ENCODE measurements around the gene KIF6. TPM values are rescaled to one million over a fixed set of nuclear protein-coding genes. Genes with fewer than 3 reads are reported as not detected.

The KIF6 gene
- total and polyA plus RNA-seq, 5 donors, result 0.25 to 1.4 (median 0.43) TPM

DNA sequence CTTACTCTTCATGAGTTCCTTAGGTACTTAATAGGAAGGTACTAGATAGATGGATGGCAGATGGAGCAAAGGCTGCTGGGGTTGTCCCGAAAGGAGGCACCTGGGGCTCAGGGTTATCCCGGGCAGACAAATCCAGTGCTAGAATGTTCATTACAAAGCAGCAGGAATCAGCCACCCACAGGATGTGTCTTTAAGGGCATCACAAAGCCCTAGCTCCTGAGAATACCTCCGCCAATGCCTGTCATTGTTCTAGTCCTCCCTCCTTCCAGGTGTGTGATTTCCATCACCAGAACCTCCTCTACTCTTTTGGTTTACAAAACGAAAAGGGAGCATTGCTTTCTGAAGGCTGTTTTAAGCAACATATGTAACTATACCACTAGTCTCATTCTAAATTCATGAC lies 138.1 kb downstream of the KIF6 start:
- no peaks in the 10 kb centered on the region for H3K4me1 ChIP-seq (ENCODE audit: control insufficient read depth, insufficient read depth, low read length)
- 86% methylated on average over 4 of the region's 4 CpGs for WGBS
- no peaks in the 10 kb centered on the region for H3K27me3 ChIP-seq (ENCODE audit: control insufficient read depth, insufficient read depth)
- ATAC-seq, result no peak
- intact Hi-C loops (cut with DNase I), result no loop called here
- no peak for DNase-seq
- no peak overlapping the region for H3K4me3 ChIP-seq (ENCODE audit: low read length)
- no peaks in the 10 kb centered on the region for H3K9me3 ChIP-seq (ENCODE audit: control insufficient read depth, low read length)
- no peak overlapping the region for H3K27ac ChIP-seq (ENCODE audit: low read length)

DNA sequence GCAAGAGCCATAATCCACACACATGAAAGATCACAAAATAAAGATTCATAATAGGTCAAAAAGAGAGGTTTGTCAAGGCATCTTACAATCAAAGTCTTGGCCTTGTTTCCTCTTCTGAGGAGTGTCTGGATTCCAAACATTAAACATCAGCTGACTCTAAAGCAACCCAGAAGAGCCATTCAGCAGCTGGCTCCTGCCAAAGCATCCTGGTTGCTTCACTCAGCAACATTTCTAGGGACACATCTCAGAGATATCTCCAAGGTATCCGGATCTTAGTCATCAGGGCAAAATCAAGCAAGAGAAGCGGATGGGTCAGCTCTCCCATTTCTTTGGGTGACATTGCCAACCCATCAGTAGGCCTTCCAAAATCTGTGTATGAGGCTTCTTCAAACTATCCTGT lies 139.6 kb downstream of the KIF6 start:
- Histone ChIP-seq H3K27me3 (ENCODE audit: control insufficient read depth, insufficient read depth) (no peaks in the 10 kb centered on the region), H3K9me3 (ENCODE audit: control insufficient read depth, low read length) (no peaks in the 10 kb centered on the region), H3K4me1 (ENCODE audit: control insufficient read depth, insufficient read depth, low read length) (no peaks in the 10 kb centered on the region), H3K4me3 (ENCODE audit: low read length) (no peak overlapping the region), H3K27ac (ENCODE audit: low read length) (no peak overlapping the region)
- ATAC-seq (no peak), DNase-seq (no peak)
- WGBS, result 81% methylated on average over 2 of the region's 2 CpGs
- intact Hi-C loops (cut with DNase I), result no loop called here

DNA sequence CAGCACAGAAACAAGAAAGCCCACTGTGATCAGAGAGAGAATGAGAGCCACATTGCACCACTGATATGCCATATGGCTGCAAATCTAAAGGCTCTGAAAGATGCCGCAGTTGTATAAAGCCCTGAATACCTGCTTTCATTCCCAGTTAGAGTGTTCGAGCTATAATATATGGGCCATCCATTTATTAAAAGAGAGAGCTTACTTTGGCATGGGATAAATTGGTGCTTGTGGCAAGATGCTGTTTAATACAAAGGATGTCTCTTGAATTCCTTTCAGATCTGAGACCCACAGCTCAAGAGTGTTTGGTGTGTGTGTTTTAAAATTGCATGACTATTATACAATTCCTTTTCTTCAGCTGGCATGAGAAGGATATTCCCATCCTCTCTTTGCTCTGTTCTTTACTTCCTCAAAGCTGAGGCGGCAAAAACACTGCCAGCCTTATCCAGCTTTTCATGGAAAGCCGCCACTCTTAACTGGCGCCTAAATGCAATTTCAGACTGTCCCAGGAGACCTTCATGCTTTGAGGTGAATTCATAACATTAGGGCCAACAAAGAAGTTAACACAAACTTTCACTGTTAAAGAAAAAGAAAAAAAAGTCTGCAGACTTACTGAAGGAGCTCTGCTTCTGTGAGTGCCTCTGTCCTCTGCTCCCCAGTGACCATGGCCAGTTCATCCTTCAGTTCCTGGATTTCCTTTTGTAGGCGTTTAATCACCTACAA lies 147.6 kb downstream of the KIF6 start:
- H3K27me3 ChIP-seq (ENCODE audit: control insufficient read depth, insufficient read depth), result no peaks in the 10 kb centered on the region
- no peak overlapping the region for H3K27ac ChIP-seq (ENCODE audit: low read length)
- ATAC-seq (no peak), DNase-seq (no peak)
- no peaks in the 10 kb centered on the region for H3K4me1 ChIP-seq (ENCODE audit: control insufficient read depth, insufficient read depth, low read length)
- intact Hi-C loops (cut with DNase I), result no loop called here
- WGBS, result 65% methylated on average over 6 of the region's 6 CpGs
- no peaks in the 10 kb centered on the region for H3K9me3 ChIP-seq (ENCODE audit: control insufficient read depth, low read length)
- H3K4me3 ChIP-seq (ENCODE audit: low read length), result no peak overlapping the region

DNA sequence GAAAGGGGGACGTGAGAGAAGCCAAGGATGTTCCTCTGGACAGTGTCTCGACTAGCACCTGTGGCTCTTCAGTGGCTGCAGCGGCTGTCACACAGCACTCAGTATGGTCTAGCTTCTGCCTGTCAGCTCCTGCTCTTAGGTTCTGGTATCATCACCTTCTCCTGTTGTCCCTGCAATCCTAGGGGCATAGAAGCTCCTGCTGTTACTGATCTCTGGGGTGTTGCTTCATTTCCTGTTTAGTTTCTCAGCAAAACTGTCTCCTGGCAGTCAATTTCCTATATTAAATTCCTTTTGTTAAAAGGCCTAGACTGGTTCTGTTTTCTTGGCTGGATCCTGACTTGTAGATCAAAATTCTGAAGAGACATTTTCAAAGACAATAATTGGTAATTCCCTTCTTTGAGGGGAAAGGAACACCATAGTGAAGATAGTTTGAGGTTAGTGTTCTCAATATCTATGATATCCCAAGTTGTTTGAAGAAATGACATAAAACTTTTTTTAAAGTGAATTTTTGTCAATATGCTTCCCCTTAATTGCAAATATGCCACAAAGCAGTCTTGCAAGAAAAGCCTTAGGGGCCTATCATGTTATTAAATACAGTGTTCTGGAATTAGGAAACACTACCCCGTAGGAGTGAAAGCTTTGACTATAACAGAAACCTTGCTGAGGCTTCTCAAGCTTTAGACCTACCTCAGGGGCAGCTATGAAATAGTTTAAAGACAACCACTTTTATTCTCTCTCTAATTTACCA lies 148.5 kb downstream of the KIF6 start:
- no peak overlapping the region for H3K27ac ChIP-seq (ENCODE audit: low read length)
- intact Hi-C loops (cut with DNase I), result no loop called here
- H3K27me3 ChIP-seq (ENCODE audit: control insufficient read depth, insufficient read depth), result no peaks in the 10 kb centered on the region
- ATAC-seq (no peak), DNase-seq (no peak)
- H3K4me3 ChIP-seq (ENCODE audit: low read length), result no peak overlapping the region
- no peaks in the 10 kb centered on the region for H3K4me1 ChIP-seq (ENCODE audit: control insufficient read depth, insufficient read depth, low read length)
- H3K9me3 ChIP-seq (ENCODE audit: control insufficient read depth, low read length), result no peaks in the 10 kb centered on the region
- WGBS, result 74% methylated on average over 4 of the region's 4 CpGs

DNA sequence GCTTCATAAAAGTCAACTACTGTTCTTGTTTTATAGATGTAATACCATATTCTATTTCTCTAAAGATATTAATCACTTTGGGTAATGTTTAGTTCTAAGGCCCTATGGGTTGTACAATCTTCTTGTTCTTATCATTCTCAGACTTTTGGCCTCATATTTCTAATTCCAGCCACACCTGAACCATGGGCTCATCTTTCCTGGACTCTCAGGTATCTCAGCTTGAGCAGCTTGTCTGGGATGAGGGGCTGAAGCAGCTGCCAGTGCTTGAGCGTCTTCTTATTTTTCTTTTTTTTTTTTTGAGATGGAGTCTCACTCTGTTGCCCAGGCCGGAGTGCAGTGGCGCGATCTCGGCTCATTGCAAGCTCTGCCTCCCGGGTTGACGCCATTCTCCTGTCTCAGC lies 150.2 kb downstream of the KIF6 start:
- DNase-seq (no peak), ATAC-seq (no peak)
- Histone ChIP-seq H3K27me3 (ENCODE audit: control insufficient read depth, insufficient read depth) (no peaks in the 10 kb centered on the region), H3K9me3 (ENCODE audit: control insufficient read depth, low read length) (no peaks in the 10 kb centered on the region), H3K4me3 (ENCODE audit: low read length) (no peak overlapping the region), H3K4me1 (ENCODE audit: control insufficient read depth, insufficient read depth, low read length) (no peaks in the 10 kb centered on the region), H3K27ac (ENCODE audit: low read length) (no peak overlapping the region)
- 79% methylated on average over 6 of the region's 7 CpGs for WGBS
- intact Hi-C loops (cut with DNase I), result no loop called here

DNA sequence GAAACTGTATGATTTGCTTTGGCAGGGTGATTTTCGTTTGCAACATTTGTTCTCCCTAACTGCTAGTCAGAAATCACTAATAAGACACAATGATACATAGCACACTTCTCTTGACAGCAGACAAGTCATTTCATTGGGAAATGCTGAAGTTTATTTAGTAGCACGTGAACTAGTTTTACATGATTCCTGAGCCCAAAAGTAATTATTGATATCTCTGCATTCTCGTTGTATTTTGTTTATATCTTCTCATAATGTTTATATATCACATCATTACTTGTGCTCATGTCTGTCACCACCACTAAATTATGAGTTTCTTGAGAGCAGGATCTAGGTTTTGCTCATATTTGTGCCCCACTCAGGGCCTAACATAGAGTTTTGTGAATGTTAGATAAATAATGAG lies 151.7 kb downstream of the KIF6 start:
- Histone ChIP-seq H3K4me3 (ENCODE audit: low read length) (no peak overlapping the region), H3K4me1 (ENCODE audit: control insufficient read depth, insufficient read depth, low read length) (no peaks in the 10 kb centered on the region), H3K27ac (ENCODE audit: low read length) (no peak overlapping the region), H3K27me3 (ENCODE audit: control insufficient read depth, insufficient read depth) (no peaks in the 10 kb centered on the region), H3K9me3 (ENCODE audit: control insufficient read depth, low read length) (no peaks in the 10 kb centered on the region)
- 37% methylated on average over 3 of the region's 3 CpGs for WGBS
- no peak for ATAC-seq
- DNase-seq, result no peak
- intact Hi-C loops (cut with DNase I), result no loop called here

DNA sequence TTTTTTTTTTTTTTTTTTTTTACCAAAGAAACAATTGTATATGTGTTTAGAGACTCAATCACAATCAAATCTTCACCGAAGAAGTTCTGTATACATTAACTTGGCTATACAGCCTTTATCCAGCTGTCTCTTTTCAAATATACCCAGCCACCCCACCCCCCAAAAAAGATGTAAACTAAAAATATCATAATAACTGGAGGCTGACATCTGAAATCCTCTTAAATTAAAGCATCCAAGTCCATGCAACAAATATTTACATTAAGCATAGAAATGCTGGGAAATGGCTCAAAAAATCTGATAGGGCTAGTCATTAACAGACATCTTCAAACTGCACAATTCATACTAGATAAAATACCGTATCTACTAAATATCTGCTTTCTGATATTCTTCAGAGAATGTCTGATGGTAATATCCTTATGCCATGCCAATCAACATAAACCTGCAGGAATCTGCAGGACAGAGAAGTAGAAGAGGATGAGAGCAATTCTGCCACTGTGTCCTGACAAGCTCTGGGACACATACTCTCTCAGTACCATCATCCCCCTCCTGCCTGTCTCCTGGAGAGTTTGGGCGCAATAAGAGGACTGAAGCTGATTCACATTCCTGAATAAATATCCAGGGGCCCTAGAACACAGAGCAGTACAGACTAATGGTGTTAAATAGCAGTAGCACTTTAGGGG lies 152.4 kb downstream of the KIF6 start:
- H3K27ac ChIP-seq (ENCODE audit: low read length), result no peak overlapping the region
- H3K9me3 ChIP-seq (ENCODE audit: control insufficient read depth, low read length), result no peaks in the 10 kb centered on the region
- WGBS, result 76% methylated on average over 3 of the region's 3 CpGs
- no peak for DNase-seq
- H3K4me1 ChIP-seq (ENCODE audit: control insufficient read depth, insufficient read depth, low read length), result no peaks in the 10 kb centered on the region
- H3K4me3 ChIP-seq (ENCODE audit: low read length), result no peak overlapping the region
- intact Hi-C loops (cut with DNase I), result no loop called here
- ATAC-seq, result no peak
- no peaks in the 10 kb centered on the region for H3K27me3 ChIP-seq (ENCODE audit: control insufficient read depth, insufficient read depth)

DNA sequence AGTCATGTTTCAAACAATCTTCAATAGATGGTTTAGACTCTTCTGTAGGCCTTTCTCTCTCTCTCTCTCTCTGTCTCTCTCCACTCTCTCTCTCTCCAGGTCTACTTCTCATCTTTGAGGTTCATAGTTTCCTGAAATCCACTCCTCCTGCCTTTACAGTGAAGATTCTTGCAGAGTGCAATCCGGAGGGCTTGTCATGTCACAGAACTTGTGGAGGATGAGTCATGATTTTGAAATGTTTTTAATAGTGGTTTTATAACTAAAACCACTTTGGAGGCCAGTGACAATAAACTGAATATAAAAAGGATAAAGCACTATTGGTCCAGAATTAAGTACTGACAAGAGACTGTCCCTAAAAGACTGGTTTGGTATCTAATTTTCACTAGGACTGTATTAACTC lies 156.3 kb downstream of the KIF6 start:
- Histone ChIP-seq H3K4me1 (ENCODE audit: control insufficient read depth, insufficient read depth, low read length) (no peaks in the 10 kb centered on the region), H3K4me3 (ENCODE audit: low read length) (no peak overlapping the region), H3K27ac (ENCODE audit: low read length) (no peak overlapping the region), H3K9me3 (ENCODE audit: control insufficient read depth, low read length) (no peaks in the 10 kb centered on the region), H3K27me3 (ENCODE audit: control insufficient read depth, insufficient read depth) (no peaks in the 10 kb centered on the region)
- 41% methylated on average over 1 of the region's 1 CpG for WGBS
- ATAC-seq (no peak), DNase-seq (no peak)
- intact Hi-C loops (cut with DNase I), result no loop called here

DNA sequence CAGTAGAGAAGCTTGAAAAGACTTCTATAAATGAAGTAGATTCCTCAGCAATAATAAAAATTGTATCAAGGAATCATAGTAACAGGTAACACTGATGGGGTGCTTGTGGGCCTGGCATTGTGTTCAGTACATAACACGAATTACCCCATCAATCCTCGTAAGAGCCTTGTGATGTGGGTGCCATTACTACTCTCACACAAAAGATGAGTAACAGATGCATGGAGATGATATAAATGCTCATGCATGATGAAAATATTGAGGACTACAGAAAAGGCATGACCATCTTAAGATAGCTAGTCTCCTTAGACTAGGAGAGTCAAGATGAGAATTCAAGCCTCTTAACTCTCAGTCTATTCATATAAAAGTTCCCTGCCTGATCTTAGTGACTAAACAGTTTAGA lies 158.1 kb downstream of the KIF6 start:
- DNase-seq (no peak), ATAC-seq (no peak)
- no peak overlapping the region for H3K4me3 ChIP-seq (ENCODE audit: low read length)
- 95% methylated on average over 2 of the region's 2 CpGs for WGBS
- no peaks in the 10 kb centered on the region for H3K27me3 ChIP-seq (ENCODE audit: control insufficient read depth, insufficient read depth)
- no peak overlapping the region for H3K27ac ChIP-seq (ENCODE audit: low read length)
- no peaks in the 10 kb centered on the region for H3K4me1 ChIP-seq (ENCODE audit: control insufficient read depth, insufficient read depth, low read length)
- intact Hi-C loops (cut with DNase I), result no loop called here
- H3K9me3 ChIP-seq (ENCODE audit: control insufficient read depth, low read length), result no peaks in the 10 kb centered on the region

DNA sequence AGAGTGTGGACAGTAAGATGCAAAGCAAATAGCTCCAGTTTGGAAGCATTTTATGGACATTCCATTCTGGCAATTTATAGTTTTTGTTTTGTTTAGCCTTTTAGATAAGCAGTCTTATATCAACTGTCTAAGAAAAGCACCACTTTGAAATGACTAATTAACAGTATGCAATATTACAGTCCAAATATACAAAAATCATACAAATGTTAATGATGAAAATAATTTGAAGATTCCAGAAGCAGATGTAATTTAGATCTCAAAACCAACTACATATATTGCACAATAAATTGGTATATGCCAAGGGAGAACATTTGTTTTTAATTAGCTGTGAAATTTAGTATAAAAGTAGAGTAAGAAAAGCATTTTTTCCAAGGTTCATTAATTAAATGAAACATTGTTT lies 158.8 kb downstream of the KIF6 start:
- ATAC-seq (no peak), DNase-seq (no peak)
- no peaks in the 10 kb centered on the region for H3K4me1 ChIP-seq (ENCODE audit: control insufficient read depth, insufficient read depth, low read length)
- no peaks in the 10 kb centered on the region for H3K27me3 ChIP-seq (ENCODE audit: control insufficient read depth, insufficient read depth)
- H3K27ac ChIP-seq (ENCODE audit: low read length), result no peak overlapping the region
- H3K9me3 ChIP-seq (ENCODE audit: control insufficient read depth, low read length), result no peaks in the 10 kb centered on the region
- intact Hi-C loops (cut with DNase I), result no loop called here
- no peak overlapping the region for H3K4me3 ChIP-seq (ENCODE audit: low read length)

DNA sequence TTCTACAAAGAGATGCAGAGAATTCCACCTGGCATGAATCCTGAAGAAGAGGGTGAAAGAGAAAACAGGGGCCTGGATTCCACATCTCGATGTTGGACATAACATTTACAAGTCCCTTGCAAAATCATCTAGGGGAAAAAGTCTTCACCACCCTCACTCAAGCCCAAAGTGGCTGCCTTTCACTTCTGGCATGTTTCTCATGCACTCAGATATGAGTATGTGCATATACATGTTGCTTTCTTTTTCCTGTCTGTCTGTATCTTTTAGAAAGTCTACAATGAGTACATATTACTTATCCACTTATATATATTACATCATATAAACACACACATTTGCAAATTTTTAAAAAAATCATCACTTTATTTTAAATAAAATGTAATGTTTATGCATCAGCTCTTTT lies 159.3 kb downstream of the KIF6 start:
- DNase-seq, result no peak
- no peaks in the 10 kb centered on the region for H3K9me3 ChIP-seq (ENCODE audit: control insufficient read depth, low read length)
- no peaks in the 10 kb centered on the region for H3K27me3 ChIP-seq (ENCODE audit: control insufficient read depth, insufficient read depth)
- no peak for ATAC-seq
- H3K4me1 ChIP-seq (ENCODE audit: control insufficient read depth, insufficient read depth, low read length), result no peaks in the 10 kb centered on the region
- 62% methylated on average over 1 of the region's 1 CpG for WGBS
- H3K4me3 ChIP-seq (ENCODE audit: low read length), result no peak overlapping the region
- no peak overlapping the region for H3K27ac ChIP-seq (ENCODE audit: low read length)
- intact Hi-C loops (cut with DNase I), result no loop called here

All from right cardiac atrium (tissue), 5 donors.